GM12891 (cell line): ENCODE data around the gene PCBP4.

Source experiments
- POLR2A ChIP-seq: IDR thresholded peaks from 2 replicates; pipeline ENCODE4 v1.6.1; 2011; ENCODE audit warnings: low read depth, low read length, control low read depth
- POLR2AphosphoS5 ChIP-seq: IDR thresholded peaks from 2 replicates; pipeline ENCODE4 v1.6.1; 2011; ENCODE audit warnings: low read depth, low read length, control low read depth
- SPI1 ChIP-seq: IDR thresholded peaks from 2 replicates; pipeline ENCODE4 v1.6.1; 2011; ENCODE audit warnings: low read depth, low read length, control low read depth

DNA sequence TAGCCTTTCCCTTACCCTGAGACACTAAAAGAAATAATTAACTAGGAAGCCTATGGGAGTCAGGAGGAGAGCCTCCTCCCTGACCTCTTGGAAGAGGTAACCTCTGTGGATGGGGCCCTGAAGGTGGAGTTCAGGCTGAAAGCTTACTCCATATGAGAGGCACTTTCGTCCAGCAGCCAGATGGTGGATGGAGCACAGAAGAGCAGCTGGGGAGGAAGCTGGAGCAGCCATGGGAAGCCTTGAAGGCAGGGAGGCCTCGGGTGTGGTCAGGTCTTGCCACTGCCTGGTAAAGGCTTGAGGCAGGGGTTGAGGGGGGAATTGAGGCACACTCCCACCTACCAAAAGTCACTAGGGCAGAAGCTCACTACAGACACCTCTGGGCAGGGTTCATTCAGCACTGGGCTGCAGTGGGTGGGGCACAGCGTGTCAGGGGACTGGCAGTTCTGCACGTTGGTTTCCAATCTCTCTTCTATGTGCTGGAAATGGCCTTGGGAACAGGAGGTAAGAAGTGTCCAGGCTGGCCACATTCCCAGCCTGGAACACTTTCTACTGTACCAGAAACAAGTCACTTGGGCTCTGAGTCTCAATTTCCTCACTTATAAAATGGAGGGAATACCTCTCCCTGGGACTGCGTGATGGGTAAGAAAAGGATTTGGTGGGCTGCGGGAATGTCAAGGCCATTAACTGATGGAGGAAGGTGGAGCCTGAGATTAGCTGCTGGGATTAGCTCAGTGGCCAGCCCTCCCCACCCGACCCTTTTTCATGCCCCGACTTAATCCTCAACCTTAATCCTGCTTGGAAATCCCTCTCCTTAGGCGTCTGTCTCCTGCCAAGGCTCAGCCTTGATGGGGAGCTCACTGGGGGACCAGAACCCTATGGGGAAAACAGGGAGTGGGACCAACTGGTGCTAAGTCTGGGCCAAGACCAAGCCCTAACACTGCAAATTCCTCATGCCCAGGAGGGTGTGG, 5.4 kb downstream of the PCBP4 start:
- TF ChIP-seq POLR2AphosphoS5, result no peak
- TF ChIP-seq POLR2A, result no peak
- no peak for TF ChIP-seq SPI1
